Hepatocyte (in vitro differentiated cells): ENCODE results near the gene GCNT2. TPM values are rescaled to one million over a fixed set of nuclear protein-coding genes. Genes with fewer than 3 reads are reported as not detected.

ENCODE experiments used
- DNase-seq: peaks from one replicate; pipeline ENCODE4 v3.0.0-alpha.2; 2016; ENCODE audit warnings: low spot score
- H2AFZ ChIP-seq: fragments of 200-600 bp; sonication (generic); 2 replicates; pipeline ENCODE4 v1.6.0; 2016; ENCODE audit warnings: antibody characterized with exemption, mild to moderate bottlenecking
- H3K27ac ChIP-seq: fragments of 200-600 bp; sonication (generic); 2 replicates; pipeline ENCODE4 v1.5.1; 2016; ENCODE audit warnings: mild to moderate bottlenecking
- H3K27me3 ChIP-seq: fragments of 200-600 bp; sonication (generic); 2 replicates; pipeline ENCODE4 v1.6.1; 2016
- H3K36me3 ChIP-seq: fragments of 200-600 bp; sonication (generic); replicated peaks from 2 replicates; pipeline ENCODE4 v1.5.1; 2016; ENCODE audit warnings: low read depth; ENCODE audit not compliant: insufficient read depth
- H3K4me1 ChIP-seq: fragments of 200-600 bp; sonication (generic); 2 replicates; pipeline ENCODE4 v1.5.1; 2016; ENCODE audit warnings: mild to moderate bottlenecking, moderate library complexity; ENCODE audit not compliant: insufficient read depth
- H3K4me2 ChIP-seq: fragments of 200-600 bp; sonication (generic); 2 replicates; pipeline ENCODE4 v1.6.0; 2016
- H3K4me3 ChIP-seq: fragments of 200-600 bp; sonication (generic); 2 replicates; pipeline ENCODE4 v1.5.1; 2016; ENCODE audit warnings: mild to moderate bottlenecking
- H3K79me2 ChIP-seq: fragments of 200-600 bp; sonication (generic); 2 replicates; pipeline ENCODE4 v1.6.0; 2017; ENCODE audit warnings: mild to moderate bottlenecking
- H3K9me2 ChIP-seq: fragments of 200-600 bp; sonication (generic); replicated peaks from 2 replicates; pipeline ENCODE4 v1.6.0; 2017; ENCODE audit warnings: mild to moderate bottlenecking; ENCODE audit not compliant: insufficient read depth
- H3K9me3 ChIP-seq: fragments of 200-600 bp; sonication (generic); 2 replicates; pipeline ENCODE4 v1.5.1; 2016; ENCODE audit warnings: low read depth, mild to moderate bottlenecking
- H4K20me1 ChIP-seq: fragments of 200-600 bp; sonication (generic); 2 replicates; pipeline ENCODE4 v1.6.0; 2016; ENCODE audit warnings: mild to moderate bottlenecking; ENCODE audit not compliant: insufficient read depth, poor library complexity, severe bottlenecking
- CTCF ChIP-seq: fragments of 200-600 bp; sonication (generic); IDR thresholded peaks from 2 replicates; pipeline ENCODE4 v1.5.1; 2016; ENCODE audit warnings: antibody characterized with exemption, mild to moderate bottlenecking; ENCODE audit not compliant: poor library complexity
- EZH2 ChIP-seq: fragments of 200-600 bp; sonication (generic); IDR thresholded peaks from 2 replicates; pipeline ENCODE4 v1.6.1; 2016; ENCODE audit warnings: antibody characterized with exemption, mild to moderate bottlenecking, borderline replicate concordance
- EZH2phosphoT487 ChIP-seq: fragments of 200-600 bp; sonication (generic); IDR thresholded peaks from one replicate; pipeline ENCODE4 v1.6.1; 2018; ENCODE audit warnings: antibody characterized with exemption, mild to moderate bottlenecking, low read depth, moderate library complexity; ENCODE audit not compliant: unreplicated experiment, severe bottlenecking
- WGBS: methylation state at CpG from one replicate; pipeline ENCODE4 v1.1.6; 2016; ENCODE audit warnings: low lambda C conversion rate; ENCODE audit errors: missing lambda C conversion rate; 5-methylcytosine and 5-hydroxymethylcytosine counted together
- polyA plus RNA-seq: library from polyadenylated mRNA; unstranded; fragments of >200 nt; fragmentation: Nextera tagmentation; extraction: Ambion mirVana; gene quantifications from 2 replicates; pipeline ENCODE4 v1.2.1, GENCODE V29; 2016
- total RNA-seq: library from RNA; depleted of rRNA; stranded (reverse); fragments of >200 nt; gene quantifications from 2 replicates; pipeline ENCODE4 v1.2.3, GENCODE V29; 2014

The GCNT2 gene
- total and polyA plus RNA-seq, 2 experiments from 2014 or later: 16.3 to 36.4 TPM

DNA sequence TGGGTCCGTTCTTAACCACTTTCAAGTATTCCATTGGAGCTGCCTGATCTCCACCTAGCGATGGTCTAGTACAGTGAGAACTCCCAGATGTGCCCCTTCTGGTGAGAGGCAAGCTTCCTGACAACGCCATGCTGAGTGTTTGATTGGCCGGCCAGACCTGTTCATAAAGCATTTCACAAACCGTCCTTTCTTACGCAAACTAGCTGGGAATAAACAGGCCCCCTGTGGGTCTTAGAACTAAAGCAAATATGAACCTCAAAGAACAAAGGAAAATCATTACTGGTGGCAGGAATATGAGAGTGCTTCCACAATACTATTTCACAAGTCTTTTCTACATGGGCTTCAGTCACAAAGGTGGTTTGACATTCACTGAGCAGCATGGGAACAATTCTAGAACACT, 15.6 kb upstream of the GCNT2 start:
- DNase-seq: peak; percentile 35
- Histone ChIP-seq H3K4me2 (no peak overlapping the region), H3K4me1 (no peaks in the 10 kb centered on the region), H3K36me3 (no peaks in the 10 kb centered on the region), H3K4me3 (no peak overlapping the region), H3K27me3 (no peaks in the 10 kb centered on the region), H4K20me1 (no peaks in the 10 kb centered on the region), H3K79me2 (no peaks in the 10 kb centered on the region), H3K9me2 (no peaks in the 10 kb centered on the region), H3K9me3 (no peaks in the 10 kb centered on the region), H3K27ac (no peak overlapping the region), H2AFZ (no peak overlapping the region)
- WGBS: 49% methylated on average over 6 of the region's 6 CpGs
- TF ChIP-seq EZH2phosphoT487 (no peak), CTCF (no peak), EZH2 (no peak)

- Histone ChIP-seq H4K20me1 (no peaks in the 10 kb centered on the region), H3K36me3 (no peaks in the 10 kb centered on the region), H3K27me3 (no peaks in the 10 kb centered on the region), H3K9me3 (no peaks in the 10 kb centered on the region), H2AFZ (no peak overlapping the region), H3K4me2 (no peak overlapping the region), H3K9me2 (no peaks in the 10 kb centered on the region), H3K27ac (no peak overlapping the region), H3K4me1 (no peaks in the 10 kb centered on the region), H3K79me2 (no peaks in the 10 kb centered on the region), H3K4me3 (no peak overlapping the region)
- no peak for DNase-seq
- WGBS: 89% methylated on average over 6 of the region's 6 CpGs
- no peak for TF ChIP-seq CTCF
- no peak for TF ChIP-seq EZH2
- TF ChIP-seq EZH2phosphoT487: no peak
Observed at GRCh38 chr6:10507298-10507697, 13.9 kb upstream of the GCNT2 start.

DNA sequence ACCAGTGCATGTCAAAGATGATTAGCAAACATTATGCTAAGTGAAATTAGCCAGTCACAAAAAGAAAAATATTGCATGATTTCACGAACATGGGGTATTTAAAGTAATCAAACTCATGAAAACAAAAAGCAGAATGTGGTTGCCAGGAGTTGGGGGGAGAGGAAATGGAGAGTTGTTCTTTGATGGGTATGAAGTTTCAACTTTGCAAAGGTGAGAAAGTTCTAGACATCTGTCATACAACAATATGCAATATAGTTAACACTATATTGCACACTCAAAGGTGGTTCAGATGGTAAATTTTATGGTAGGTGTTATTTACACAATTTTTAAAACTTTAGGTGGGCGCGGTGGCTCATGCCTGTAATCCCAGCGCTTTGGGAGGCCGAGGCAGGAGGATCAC, 13.4 kb upstream of the GCNT2 start:
- no peak overlapping the region for H3K4me3 ChIP-seq
- no peaks in the 10 kb centered on the region for H3K27me3 ChIP-seq
- no peak overlapping the region for H3K4me2 ChIP-seq
- H3K27ac ChIP-seq: no peak overlapping the region
- H3K9me3 ChIP-seq: no peaks in the 10 kb centered on the region
- H3K9me2 ChIP-seq: no peaks in the 10 kb centered on the region
- H2AFZ ChIP-seq: no peak overlapping the region
- no peak for DNase-seq
- H3K4me1 ChIP-seq: no peaks in the 10 kb centered on the region
- H3K79me2 ChIP-seq: no peaks in the 10 kb centered on the region
- no peaks in the 10 kb centered on the region for H3K36me3 ChIP-seq
- no peaks in the 10 kb centered on the region for H4K20me1 ChIP-seq
- WGBS: 91% methylated on average over 5 of the region's 5 CpGs
- TF ChIP-seq CTCF (no peak), EZH2phosphoT487 (no peak), EZH2 (no peak)
